Endothelial cell of umbilical vein (primary cell): ENCODE results near the gene COMMD10. TPM values are rescaled to one million over a fixed set of nuclear protein-coding genes. Genes with fewer than 3 reads are reported as not detected.

Experiments used
- BruUV-seq: library from RNA; stranded (reverse); fragments of 400-500 nt; replicated peaks from 2 replicates; lab custom pipeline; 2021; lab: Mats Ljungman, UMichigan
- CTCF ChIA-PET: fragments of 300-600, 350-600 bp; sonication (Branson Sonifier 250); formaldehyde crosslinking; loops from one replicate; lab custom pipeline; 2021; ENCODE audit warnings: antibody characterized with exemption, inconsistent platforms; lab: Charles Lee
- POLR2A ChIA-PET: fragments of 300-600, 350-600 bp; sonication (Branson Sonifier 250); formaldehyde crosslinking; loops from one replicate; lab custom pipeline; 2021; ENCODE audit warnings: antibody characterized with exemption, inconsistent platforms; lab: Charles Lee
- DNase-seq: peaks from one replicate; pipeline ENCODE4 v3.0.0-alpha.2; 2011; ENCODE audit warnings: low read depth, low spot score
- FAIRE-seq: peaks from 2 replicates; lab custom pipeline; 2011; peaks lifted over from hg19 to GRCh38; lab: Jason Lieb, UNC
- H2AFZ ChIP-seq: 2 replicates; pipeline ENCODE4 v1.6.0; 2012; ENCODE audit warnings: low read depth, low read length, control low read depth, inconsistent platforms
- H3K27ac ChIP-seq: 2 replicates; pipeline ENCODE4 v1.5.1; 2011; ENCODE audit warnings: low read depth, mild to moderate bottlenecking, control low read depth, low read length, moderate library complexity; ENCODE audit not compliant: insufficient read depth
- H3K27me3 ChIP-seq, 2 experiments: 2 replicates each; pipeline versions ENCODE4 v1.6.0 to v1.6.1; 2011; ENCODE audit warnings: low read length in 2 of 2, mixed read lengths in 1 of 2; ENCODE audit not compliant: control insufficient read depth in 2 of 2, insufficient read depth in 2 of 2
- H3K36me3 ChIP-seq, 2 experiments: 2 replicates in 1 of 2; 3 replicates in 1 of 2; pipeline ENCODE4 v1.5.1; 2011; ENCODE audit warnings: low read length in 2 of 2, mild to moderate bottlenecking in 1 of 2, moderate library complexity in 1 of 2; ENCODE audit not compliant: control insufficient read depth in 2 of 2, insufficient read depth in 2 of 2; ENCODE audit errors: extremely low read depth in 1 of 2
- H3K4me1 ChIP-seq: 3 replicates; pipeline ENCODE4 v1.5.1; 2011; ENCODE audit warnings: mild to moderate bottlenecking, low read length; ENCODE audit not compliant: control insufficient read depth, insufficient read depth; ENCODE audit errors: extremely low read depth
- H3K4me2 ChIP-seq: 2 replicates; pipeline ENCODE4 v1.6.1; 2011; ENCODE audit warnings: low read length, control low read depth, mixed read lengths; ENCODE audit not compliant: insufficient read depth
- H3K4me3 ChIP-seq, 3 experiments: fragments of 200-600 bp in 1 of 3; sonication (generic), shearing (Covaris generic) in 1 of 3; replicated peaks in 1 of 3; 2 replicates each; pipeline ENCODE4 v1.5.1; 2011 to 2016; ENCODE audit warnings: control low read depth in 3 of 3, low read length in 3 of 3, mild to moderate bottlenecking in 2 of 3, inconsistent platforms in 1 of 3, low read depth in 1 of 3, moderate library complexity in 1 of 3; ENCODE audit not compliant: insufficient read depth in 1 of 3
- H3K79me2 ChIP-seq: 2 replicates; pipeline ENCODE4 v1.6.0; 2012; ENCODE audit warnings: low read length, inconsistent platforms; ENCODE audit not compliant: control insufficient read depth, insufficient read depth
- H3K9ac ChIP-seq: replicated peaks from 2 replicates; pipeline ENCODE3; 2011; ENCODE audit warnings: low read length, control low read depth; ENCODE audit not compliant: insufficient read depth; ENCODE audit errors: extremely low read depth
- H3K9me1 ChIP-seq: replicated peaks from 3 replicates; pipeline ENCODE4 v1.6.0; 2011; ENCODE audit warnings: mild to moderate bottlenecking, low read length; ENCODE audit not compliant: control insufficient read depth, insufficient read depth; ENCODE audit errors: extremely low read depth
- H3K9me3 ChIP-seq: replicated peaks from 2 replicates; pipeline ENCODE4 v1.5.1; 2012; ENCODE audit warnings: low read length, inconsistent platforms; ENCODE audit not compliant: control insufficient read depth, insufficient read depth
- H4K20me1 ChIP-seq: replicated peaks from 2 replicates; pipeline ENCODE3; 2011; ENCODE audit warnings: mild to moderate bottlenecking, low read length; ENCODE audit not compliant: control insufficient read depth, insufficient read depth; ENCODE audit errors: extremely low read depth
- EZH2 ChIP-seq: IDR thresholded peaks from 2 replicates; pipeline ENCODE4 v1.6.1; 2012; ENCODE audit warnings: borderline replicate concordance, low read depth, mild to moderate bottlenecking, moderate library complexity, low read length, inconsistent platforms; ENCODE audit not compliant: severe bottlenecking
- FOS ChIP-seq: IDR thresholded peaks from 2 replicates; pipeline ENCODE4 v1.6.1; 2011; ENCODE audit warnings: mild to moderate bottlenecking, low read length, moderate library complexity, borderline replicate concordance; ENCODE audit not compliant: insufficient read depth
- GATA2 ChIP-seq: IDR thresholded peaks from 2 replicates; pipeline ENCODE4 v1.7.0; 2011; ENCODE audit warnings: low read depth, mild to moderate bottlenecking, moderate library complexity, mixed read lengths, low read length; ENCODE audit not compliant: insufficient read length, insufficient read depth
- JUN ChIP-seq: IDR thresholded peaks from 2 replicates; pipeline ENCODE4 v1.6.1; 2011; ENCODE audit warnings: borderline replicate concordance, low read depth; ENCODE audit not compliant: insufficient read length, insufficient read depth
- MAX ChIP-seq: IDR thresholded peaks from 2 replicates; pipeline ENCODE4 v1.6.1; 2011; ENCODE audit not compliant: insufficient read depth, insufficient read length
- MYC ChIP-seq: IDR thresholded peaks from one replicate; pipeline ENCODE4 v1.6.1; 2011; ENCODE audit warnings: mild to moderate bottlenecking, low read depth, low read length
- POLR2A ChIP-seq: IDR thresholded peaks from 2 replicates; pipeline ENCODE4 v1.6.1; 2012; ENCODE audit warnings: low read depth, mild to moderate bottlenecking, control low read depth, low read length
- POLR2AphosphoS5 ChIP-seq: IDR thresholded peaks from 2 replicates; pipeline ENCODE4 v1.6.1; 2012; ENCODE audit warnings: low read depth, mild to moderate bottlenecking, control low read depth, low read length, moderate library complexity; ENCODE audit not compliant: insufficient read depth
- dilution Hi-C: fragments of 300-500 bp; cut with MboI; formaldehyde crosslinking; loops from one replicate; pipeline ENCODE4 v1.15.0; 2019; ENCODE audit warnings: low sequenced_read_pairs; ENCODE audit not compliant: extremely low pct_ligation_motif_present
- intact Hi-C: fragments of 100-400 bp; cut with micrococcal nuclease; formaldehyde crosslinking; loops from one replicate; pipeline ENCODE4 v1.10.0; 2022
- polyA plus RNA-seq, 4 experiments: library from polyadenylated mRNA; depleted of rRNA in 3 of 4; stranded (reverse) in 3 of 4; unstranded in 1 of 4; fragments of >200 nt; gene quantifications; 2 replicates each; pipeline versions ENCODE4 v1.2.1 to v1.2.3, GENCODE V29; 2011 to 2012; ENCODE audit warnings: missing spikeins in 1 of 4
- total RNA-seq: library from RNA; stranded (reverse); gene quantifications from 2 replicates; pipeline ENCODE4 v1.2.3, GENCODE V29; 2021
- TF ChIP-seq, protein P1 (sequence below), 2 donors: IDR thresholded peaks; 1 replicate in 1 of 2; 2 replicates in 1 of 2; pipeline ENCODE4 v1.5.1; 2011; ENCODE audit warnings: low read length in 2 of 2, mild to moderate bottlenecking in 2 of 2, moderate library complexity in 2 of 2, control low read depth in 1 of 2, inconsistent platforms in 1 of 2, low read depth in 1 of 2; ENCODE audit not compliant: insufficient read depth in 1 of 2; ENCODE audit errors: extremely low read depth in 1 of 2

COMMD10 gene
- total and polyA plus RNA-seq, 2 donors (not counting 3 experiments of a cell fraction or from before 2014, with no cell fraction given), result 12.5 to 27.0 TPM

- Histone ChIP-seq H3K79me2 (no peaks in the 10 kb centered on the region), H2AFZ (no peak overlapping the region), H3K36me3 (no peaks in the 10 kb centered on the region), H3K4me1 (no peaks in the 10 kb centered on the region), H4K20me1 (no peaks in the 10 kb centered on the region), H3K4me2 (no peak overlapping the region), H3K27me3 (peaks cover 0 to 7% of the 10 kb centered on the region in 2 experiments), H3K9me3 (no peaks in the 10 kb centered on the region), H3K9me1 (no peaks in the 10 kb centered on the region), H3K9ac (no peak overlapping the region), H3K4me3 (no peak overlapping the region), H3K27ac (no peak overlapping the region)
- TF ChIP-seq, protein P1, sequence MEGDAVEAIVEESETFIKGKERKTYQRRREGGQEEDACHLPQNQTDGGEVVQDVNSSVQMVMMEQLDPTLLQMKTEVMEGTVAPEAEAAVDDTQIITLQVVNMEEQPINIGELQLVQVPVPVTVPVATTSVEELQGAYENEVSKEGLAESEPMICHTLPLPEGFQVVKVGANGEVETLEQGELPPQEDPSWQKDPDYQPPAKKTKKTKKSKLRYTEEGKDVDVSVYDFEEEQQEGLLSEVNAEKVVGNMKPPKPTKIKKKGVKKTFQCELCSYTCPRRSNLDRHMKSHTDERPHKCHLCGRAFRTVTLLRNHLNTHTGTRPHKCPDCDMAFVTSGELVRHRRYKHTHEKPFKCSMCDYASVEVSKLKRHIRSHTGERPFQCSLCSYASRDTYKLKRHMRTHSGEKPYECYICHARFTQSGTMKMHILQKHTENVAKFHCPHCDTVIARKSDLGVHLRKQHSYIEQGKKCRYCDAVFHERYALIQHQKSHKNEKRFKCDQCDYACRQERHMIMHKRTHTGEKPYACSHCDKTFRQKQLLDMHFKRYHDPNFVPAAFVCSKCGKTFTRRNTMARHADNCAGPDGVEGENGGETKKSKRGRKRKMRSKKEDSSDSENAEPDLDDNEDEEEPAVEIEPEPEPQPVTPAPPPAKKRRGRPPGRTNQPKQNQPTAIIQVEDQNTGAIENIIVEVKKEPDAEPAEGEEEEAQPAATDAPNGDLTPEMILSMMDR (IDR thresholded peaks at IDR 0.05; ENCODE audit: extremely low read depth in 1 of 2, insufficient read depth in 1 of 2, low read depth in 1 of 2, low read length in 2 of 2), result peak; percentile 43 to 51
- TF ChIP-seq EZH2 (no peak), POLR2A (no peak), FOS (no peak)
- FAIRE-seq, result peak; percentile 68
- intact Hi-C loops, result loop anchor here (1.0 to 2.0 kb wide), 4 partner anchors 180 to 759 kb away; no protein-coding TSS in a partner anchor
- CTCF ChIA-PET, result interaction anchor here (0.7 to 3.3 kb wide), 24 partner anchors 9 to 433 kb away, joined by 3 to 66 read pairs (median 4); partner anchors contain the start of genes AP3S1, ARL14EPL, ATG12 and CDO1
- BruUV-seq, result no TSS peak
- dilution Hi-C loops, result no loop called here
- DNase-seq, result peak; percentile 61
- POLR2A ChIA-PET, result no interaction called here
Observed at GRCh38 chr5:116068028-116068632, 16.7 kb upstream of the COMMD10 start.

- DNase-seq, result no peak
- Histone ChIP-seq H3K36me3 (no peaks in the 10 kb centered on the region), H3K9ac (no peak overlapping the region), H3K4me2 (no peak overlapping the region), H3K4me1 (no peaks in the 10 kb centered on the region), H3K79me2 (no peaks in the 10 kb centered on the region), H3K9me1 (no peaks in the 10 kb centered on the region), H3K4me3 (no peak overlapping the region), H2AFZ (no peak overlapping the region), H4K20me1 (no peaks in the 10 kb centered on the region), H3K9me3 (no peaks in the 10 kb centered on the region), H3K27ac (no peak overlapping the region), H3K27me3 (peaks cover 0 to 7% of the 10 kb centered on the region in 2 experiments)
- CTCF ChIA-PET, result interaction anchor here (1.2 kb wide), 1 partner anchor 183 kb away, joined by 4 read pairs; no protein-coding TSS in a partner anchor
- dilution Hi-C loops (no loop called here), intact Hi-C loops (no loop called here)
- TF ChIP-seq MYC, result no peak
- no peak for TF ChIP-seq EZH2
- TF ChIP-seq GATA2, result no peak
- no peak for TF ChIP-seq FOS
- TF ChIP-seq POLR2AphosphoS5, result no peak
- TF ChIP-seq, protein P1 (IDR thresholded peaks at IDR 0.05; ENCODE audit: extremely low read depth in 1 of 2, insufficient read depth in 1 of 2, low read depth in 1 of 2, low read length in 2 of 2), result no peak
- TF ChIP-seq JUN, result no peak
- no peak for TF ChIP-seq POLR2A
- TF ChIP-seq MAX, result no peak
- POLR2A ChIA-PET, result no interaction called here
- no TSS peak for BruUV-seq
- FAIRE-seq, result no peak
Observed at GRCh38 chr5:116071211-116071610, 13.6 kb upstream of the COMMD10 start.
